GM23338 (cell line): Measurements from ENCODE around the gene RRP7A.

Experiments used
- CREB1 ChIP-seq: fragments of 250-450 bp; sonication (Bioruptor Pico); IDR thresholded peaks from 2 replicates; pipeline ENCODE4 v1.5.0; 2020; ENCODE audit warnings: low read depth, mild to moderate bottlenecking, moderate library complexity
- EZH2 ChIP-seq: fragments of 200-600 bp; sonication (generic); IDR thresholded peaks from one replicate; pipeline ENCODE4 v1.8.0; 2017; ENCODE audit warnings: antibody characterized with exemption, mild to moderate bottlenecking, low read depth; ENCODE audit not compliant: unreplicated experiment
- EZH2phosphoT487 ChIP-seq: fragments of 200-600 bp; sonication (generic); IDR thresholded peaks from one replicate; pipeline ENCODE4 v1.8.1; 2018; ENCODE audit warnings: antibody characterized with exemption; ENCODE audit not compliant: unreplicated experiment
- JUNB ChIP-seq: IDR thresholded peaks from one replicate; pipeline ENCODE4 v1.6.1; 2016; ENCODE audit warnings: antibody characterized with exemption; ENCODE audit not compliant: unreplicated experiment
- POLR2AphosphoS5 ChIP-seq: IDR thresholded peaks from 2 replicates; pipeline ENCODE4 v1.6.1; 2016; ENCODE audit warnings: antibody characterized with exemption, low read depth
- TF ChIP-seq, protein P1 (sequence below), 2 experiments: fragments of 200-600 bp in 1 of 2; sonication (generic) in 1 of 2; conservative IDR thresholded peaks; 2 replicates each; pipeline versions ENCODE4 v1.5.1 to v1.6.1; 2016 to 2017; ENCODE audit warnings: antibody characterized with exemption in 2 of 2, low read depth in 2 of 2, mild to moderate bottlenecking in 2 of 2, moderate library complexity in 1 of 2
- TF ChIP-seq, protein P2 (sequence below): IDR thresholded peaks from 2 replicates; pipeline ENCODE4 v1.6.1; 2016; ENCODE audit warnings: antibody characterized with exemption
- TF ChIP-seq, protein P3 (sequence below): IDR thresholded peaks from one replicate; pipeline ENCODE4 v1.6.1; 2018; ENCODE audit warnings: antibody characterized with exemption; ENCODE audit not compliant: unreplicated experiment

DNA sequence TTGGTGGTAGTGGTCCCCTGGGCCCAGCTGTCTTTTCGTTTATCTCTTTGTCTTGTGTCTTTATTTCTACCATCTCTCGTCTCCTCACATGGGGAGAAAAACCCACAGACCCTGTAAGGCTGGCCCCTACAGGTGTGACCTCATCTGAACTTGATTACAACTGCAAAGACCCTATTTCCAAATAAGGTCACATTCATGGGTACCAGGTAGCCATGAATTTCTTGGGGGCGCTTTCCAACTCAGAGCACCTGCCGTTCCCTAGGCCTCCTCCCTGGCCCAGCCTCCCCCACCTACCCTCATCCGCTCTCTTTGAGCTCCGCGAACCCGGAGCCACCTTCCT lies 14.0 kb upstream of the RRP7A start:
- no peak for TF ChIP-seq POLR2AphosphoS5
- TF ChIP-seq, protein P1, sequence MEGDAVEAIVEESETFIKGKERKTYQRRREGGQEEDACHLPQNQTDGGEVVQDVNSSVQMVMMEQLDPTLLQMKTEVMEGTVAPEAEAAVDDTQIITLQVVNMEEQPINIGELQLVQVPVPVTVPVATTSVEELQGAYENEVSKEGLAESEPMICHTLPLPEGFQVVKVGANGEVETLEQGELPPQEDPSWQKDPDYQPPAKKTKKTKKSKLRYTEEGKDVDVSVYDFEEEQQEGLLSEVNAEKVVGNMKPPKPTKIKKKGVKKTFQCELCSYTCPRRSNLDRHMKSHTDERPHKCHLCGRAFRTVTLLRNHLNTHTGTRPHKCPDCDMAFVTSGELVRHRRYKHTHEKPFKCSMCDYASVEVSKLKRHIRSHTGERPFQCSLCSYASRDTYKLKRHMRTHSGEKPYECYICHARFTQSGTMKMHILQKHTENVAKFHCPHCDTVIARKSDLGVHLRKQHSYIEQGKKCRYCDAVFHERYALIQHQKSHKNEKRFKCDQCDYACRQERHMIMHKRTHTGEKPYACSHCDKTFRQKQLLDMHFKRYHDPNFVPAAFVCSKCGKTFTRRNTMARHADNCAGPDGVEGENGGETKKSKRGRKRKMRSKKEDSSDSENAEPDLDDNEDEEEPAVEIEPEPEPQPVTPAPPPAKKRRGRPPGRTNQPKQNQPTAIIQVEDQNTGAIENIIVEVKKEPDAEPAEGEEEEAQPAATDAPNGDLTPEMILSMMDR (conservative IDR thresholded peaks at IDR 0.05; ENCODE audit: low read depth in 2 of 2), result no peak
- TF ChIP-seq EZH2phosphoT487, result no peak
- TF ChIP-seq, protein P2, sequence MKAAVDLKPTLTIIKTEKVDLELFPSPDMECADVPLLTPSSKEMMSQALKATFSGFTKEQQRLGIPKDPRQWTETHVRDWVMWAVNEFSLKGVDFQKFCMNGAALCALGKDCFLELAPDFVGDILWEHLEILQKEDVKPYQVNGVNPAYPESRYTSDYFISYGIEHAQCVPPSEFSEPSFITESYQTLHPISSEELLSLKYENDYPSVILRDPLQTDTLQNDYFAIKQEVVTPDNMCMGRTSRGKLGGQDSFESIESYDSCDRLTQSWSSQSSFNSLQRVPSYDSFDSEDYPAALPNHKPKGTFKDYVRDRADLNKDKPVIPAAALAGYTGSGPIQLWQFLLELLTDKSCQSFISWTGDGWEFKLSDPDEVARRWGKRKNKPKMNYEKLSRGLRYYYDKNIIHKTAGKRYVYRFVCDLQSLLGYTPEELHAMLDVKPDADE, result no peak
- TF ChIP-seq, protein P3, sequence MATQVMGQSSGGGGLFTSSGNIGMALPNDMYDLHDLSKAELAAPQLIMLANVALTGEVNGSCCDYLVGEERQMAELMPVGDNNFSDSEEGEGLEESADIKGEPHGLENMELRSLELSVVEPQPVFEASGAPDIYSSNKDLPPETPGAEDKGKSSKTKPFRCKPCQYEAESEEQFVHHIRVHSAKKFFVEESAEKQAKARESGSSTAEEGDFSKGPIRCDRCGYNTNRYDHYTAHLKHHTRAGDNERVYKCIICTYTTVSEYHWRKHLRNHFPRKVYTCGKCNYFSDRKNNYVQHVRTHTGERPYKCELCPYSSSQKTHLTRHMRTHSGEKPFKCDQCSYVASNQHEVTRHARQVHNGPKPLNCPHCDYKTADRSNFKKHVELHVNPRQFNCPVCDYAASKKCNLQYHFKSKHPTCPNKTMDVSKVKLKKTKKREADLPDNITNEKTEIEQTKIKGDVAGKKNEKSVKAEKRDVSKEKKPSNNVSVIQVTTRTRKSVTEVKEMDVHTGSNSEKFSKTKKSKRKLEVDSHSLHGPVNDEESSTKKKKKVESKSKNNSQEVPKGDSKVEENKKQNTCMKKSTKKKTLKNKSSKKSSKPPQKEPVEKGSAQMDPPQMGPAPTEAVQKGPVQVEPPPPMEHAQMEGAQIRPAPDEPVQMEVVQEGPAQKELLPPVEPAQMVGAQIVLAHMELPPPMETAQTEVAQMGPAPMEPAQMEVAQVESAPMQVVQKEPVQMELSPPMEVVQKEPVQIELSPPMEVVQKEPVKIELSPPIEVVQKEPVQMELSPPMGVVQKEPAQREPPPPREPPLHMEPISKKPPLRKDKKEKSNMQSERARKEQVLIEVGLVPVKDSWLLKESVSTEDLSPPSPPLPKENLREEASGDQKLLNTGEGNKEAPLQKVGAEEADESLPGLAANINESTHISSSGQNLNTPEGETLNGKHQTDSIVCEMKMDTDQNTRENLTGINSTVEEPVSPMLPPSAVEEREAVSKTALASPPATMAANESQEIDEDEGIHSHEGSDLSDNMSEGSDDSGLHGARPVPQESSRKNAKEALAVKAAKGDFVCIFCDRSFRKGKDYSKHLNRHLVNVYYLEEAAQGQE, result no peak
- no peak for TF ChIP-seq EZH2
- TF ChIP-seq JUNB, result no peak
- TF ChIP-seq CREB1 (CRISPR knock-in tag), result no peak
